ENCODE measurements around the gene LECT2. TPM values are rescaled to one million over a fixed set of nuclear protein-coding genes. Genes with fewer than 3 reads are reported as not detected.

Gene LECT2
- total and polyA plus RNA-seq, 3 experiments from 2014 or later = not detected

DNA sequence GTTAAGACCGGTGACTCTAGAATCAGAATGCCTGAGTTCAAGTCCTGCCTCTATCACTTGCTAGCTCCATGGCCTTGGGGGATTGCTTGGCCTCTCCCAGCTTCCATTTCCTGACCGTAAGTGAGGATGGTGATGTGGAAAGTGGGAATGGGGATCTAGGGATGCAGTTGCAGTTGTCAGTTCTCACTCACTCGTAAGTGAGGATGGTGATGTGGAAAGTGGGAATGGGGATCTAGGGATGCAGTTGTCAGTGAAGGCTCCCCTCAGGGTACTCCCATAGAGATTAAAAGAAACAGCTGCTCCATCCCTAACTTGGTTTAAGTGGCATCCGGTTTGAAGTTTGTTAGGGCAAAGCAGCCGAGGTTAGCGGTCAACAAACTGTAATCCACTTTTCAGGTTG is 56.1 kb downstream of the LECT2 start:
- Mint-ChIP-seq H3K4me3 (no peak overlapping the region), H3K27ac (no peak overlapping the region), H3K9me3 (no peaks in the 10 kb centered on the region), H3K36me3 (no peaks in the 10 kb centered on the region), H3K4me1 (peaks cover 0 to 5% (median 0%) of the 10 kb centered on the region in 3 donors), H3K27me3 (peaks cover 25 to 61% of the 10 kb centered on the region in 2 donors)
- POLR2A ChIA-PET = interaction anchor here (0.7 kb wide), 1 partner anchor 38 kb away, joined by 5 read pairs; no protein-coding TSS in a partner anchor
- no peaks in the 10 kb centered on the region for H3K36me3 ChIP-seq (ENCODE audit: insufficient read depth, low read length)
- no peaks in the 10 kb centered on the region for H3K4me1 ChIP-seq (ENCODE audit: insufficient read depth, low read length)
- no peak overlapping the region for H3K4me3 ChIP-seq (ENCODE audit: low read length)
- DNase-seq = no peak
- CTCF ChIA-PET = no interaction called here
- H3K27me3 ChIP-seq (ENCODE audit: insufficient read depth, low read length, poor library complexity, severe bottlenecking) = peaks cover 3% of the 10 kb centered on the region
- H3K27ac ChIP-seq (ENCODE audit: low read depth, low read length) = no peak overlapping the region
- no peaks in the 10 kb centered on the region for H3K9me3 ChIP-seq (ENCODE audit: low read length)

Other genes starting within 250 kb of the LECT2 start
- not detected for gene SLC25A48, start 120.3 kb downstream of the LECT2 start, total RNA-seq
- not detected for gene SLC25A48, start 120.3 kb downstream of the LECT2 start, polyA plus RNA-seq
- gene IL9, start 59.1 kb downstream of the LECT2 start, total RNA-seq = 10 to 100 TPM; 12.5 to 13.0 TPM
- not detected for gene IL9, start 59.1 kb downstream of the LECT2 start, polyA plus RNA-seq
- 1 to 10 TPM; 8.8 to 9.2 TPM for gene TGFBI, start 74.0 kb upstream of the LECT2 start, total RNA-seq
- 4.9 TPM for gene TGFBI, start 74.0 kb upstream of the LECT2 start, polyA plus RNA-seq
- 10 to 100 TPM; 21.8 to 21.9 TPM for gene SMAD5, start 177.9 kb upstream of the LECT2 start, total RNA-seq
- gene SMAD5, start 177.9 kb upstream of the LECT2 start, polyA plus RNA-seq = 22.7 TPM
- gene SMIM32, start 238.2 kb upstream of the LECT2 start, total RNA-seq = not detected
- not detected for gene SMIM32, start 238.2 kb upstream of the LECT2 start, polyA plus RNA-seq

Measured in CD8-positive, alpha-beta memory T cell (primary cell).